IMR-90 (cell line): ENCODE data around the gene PBXIP1. TPM values are rescaled to one million over a fixed set of nuclear protein-coding genes. Genes with fewer than 3 reads are reported as not detected.

Experiments used
- ATAC-seq: fragments of 200-7000 bp; cut with Tn5 transposase; 2 replicates; pipeline ENCODE4 v1.9.1; 2020; ENCODE audit warnings: low read depth, mild to moderate bottlenecking, moderate library complexity
- BruUV-seq: library from RNA; stranded (reverse); fragments of 400-500 nt; replicated peaks from 2 replicates; lab custom pipeline; 2021; lab: Mats Ljungman, UMichigan
- CTCF ChIA-PET: fragments of 300-600 bp; formaldehyde crosslinking; extraction: SDS; loops from one replicate; lab custom pipeline; 2021; ENCODE audit warnings: antibody characterized with exemption; lab: Yijun Ruan, JAX
- POLR2A ChIA-PET: fragments of 300-600 bp; sonication (Branson Sonifier 250); formaldehyde crosslinking; loops from one replicate; lab custom pipeline; 2022; ENCODE audit warnings: antibody characterized with exemption; ENCODE audit not compliant: unreplicated experiment; lab: Charles Lee
- DNase-seq: peaks from one replicate; pipeline ENCODE4 v3.0.0; 2013
- H2AFZ ChIP-seq: replicated peaks from 2 replicates; pipeline ENCODE3; 2013; ENCODE audit warnings: low read length, mild to moderate bottlenecking; ENCODE audit not compliant: poor library complexity
- H2AK5ac ChIP-seq: 2 replicates; pipeline ENCODE4 v1.6.1; 2013; ENCODE audit warnings: low read depth, low read length, inconsistent platforms
- H2AK9ac ChIP-seq: replicated peaks from 2 replicates; pipeline ENCODE3; 2013; ENCODE audit warnings: mild to moderate bottlenecking, low read depth, low read length, moderate library complexity; ENCODE audit not compliant: poor library complexity
- H2BK120ac ChIP-seq: 2 replicates; pipeline ENCODE4 v1.6.1; 2013; ENCODE audit warnings: low read depth, low read length, inconsistent platforms
- H2BK15ac ChIP-seq: 3 replicates; pipeline ENCODE4 v1.6.1; 2013; ENCODE audit warnings: low read depth, low read length, inconsistent platforms
- H2BK20ac ChIP-seq: 2 replicates; pipeline ENCODE4 v1.6.1; 2013; ENCODE audit warnings: low read depth, mild to moderate bottlenecking, inconsistent platforms, low read length, moderate library complexity
- H2BK5ac ChIP-seq: 2 replicates; pipeline ENCODE4 v1.6.1; 2013; ENCODE audit warnings: mild to moderate bottlenecking, low read depth, low read length, inconsistent platforms; ENCODE audit not compliant: poor library complexity, severe bottlenecking
- H3K14ac ChIP-seq: replicated peaks from 2 replicates; pipeline ENCODE4 v1.6.1; 2013; ENCODE audit warnings: low read depth, low read length, inconsistent platforms
- H3K18ac ChIP-seq: 2 replicates; pipeline ENCODE4 v1.6.1; 2013; ENCODE audit warnings: low read depth, low read length, control low read depth
- H3K23ac ChIP-seq: 2 replicates; pipeline ENCODE4 v1.6.1; 2013; ENCODE audit warnings: low read depth, low read length, inconsistent platforms
- H3K27ac ChIP-seq: 2 replicates; pipeline ENCODE4 v1.5.1; 2013; ENCODE audit warnings: mild to moderate bottlenecking, control low read depth, low read length; ENCODE audit not compliant: insufficient read depth
- H3K27me3 ChIP-seq: 2 replicates; pipeline ENCODE4 v1.6.1; 2013; ENCODE audit warnings: low read length; ENCODE audit not compliant: control insufficient read depth, insufficient read depth
- H3K36me3 ChIP-seq: 2 replicates; pipeline ENCODE4 v1.6.1; 2013; ENCODE audit warnings: low read length, mixed read lengths; ENCODE audit not compliant: control insufficient read depth, insufficient read depth
- H3K4ac ChIP-seq: 2 replicates; pipeline ENCODE4 v1.6.1; 2013; ENCODE audit warnings: low read depth, low read length, inconsistent platforms
- H3K4me1 ChIP-seq: 2 replicates; pipeline ENCODE4 v1.6.1; 2013; ENCODE audit warnings: low read length, mixed read lengths; ENCODE audit not compliant: control insufficient read depth, insufficient read depth
- H3K4me2 ChIP-seq: 2 replicates; pipeline ENCODE4 v1.6.1; 2013; ENCODE audit warnings: low read depth, mild to moderate bottlenecking, control low read depth, low read length, moderate library complexity
- H3K4me3 ChIP-seq: 2 replicates; pipeline ENCODE4 v1.5.1; 2013; ENCODE audit warnings: low read depth, mild to moderate bottlenecking, control low read depth, low read length, moderate library complexity; ENCODE audit not compliant: insufficient read depth
- H3K56ac ChIP-seq: 2 replicates; pipeline ENCODE4 v1.6.1; 2013; ENCODE audit warnings: low read length, inconsistent platforms; ENCODE audit not compliant: insufficient read depth; ENCODE audit errors: extremely low read depth
- H3K79me1 ChIP-seq, 2 experiments: 2 replicates each; pipeline ENCODE4 v1.6.1; 2013; ENCODE audit warnings: low read length in 2 of 2, inconsistent platforms in 1 of 2, low read depth in 1 of 2
- H3K9ac ChIP-seq: 2 replicates; pipeline ENCODE4 v1.6.1; 2013; ENCODE audit warnings: low read depth, low read length, control low read depth
- H3K9me1 ChIP-seq: 2 replicates; pipeline ENCODE4 v1.6.1; 2013; ENCODE audit warnings: low read length, inconsistent platforms; ENCODE audit not compliant: insufficient read depth
- H3K9me3 ChIP-seq: 2 replicates; pipeline ENCODE4 v1.6.1; 2013; ENCODE audit warnings: low read length; ENCODE audit not compliant: control insufficient read depth, insufficient read depth
- H4K20me1 ChIP-seq: 2 replicates; pipeline ENCODE4 v1.6.1; 2013; ENCODE audit warnings: low read length, inconsistent platforms; ENCODE audit not compliant: insufficient read depth
- H4K5ac ChIP-seq: 2 replicates; pipeline ENCODE4 v1.6.1; 2013; ENCODE audit warnings: mild to moderate bottlenecking, low read depth, low read length, control low read depth
- H4K8ac ChIP-seq, 2 experiments: 2 replicates each; pipeline ENCODE4 v1.6.1; 2013; ENCODE audit warnings: low read depth in 2 of 2, low read length in 2 of 2, control low read depth in 1 of 2, inconsistent platforms in 1 of 2
- H4K91ac ChIP-seq: 2 replicates; pipeline ENCODE4 v1.6.1; 2013; ENCODE audit warnings: low read depth, low read length, inconsistent platforms; ENCODE audit not compliant: insufficient read depth
- BHLHE40 ChIP-seq: fragments of 150-350 bp; IDR thresholded peaks from 2 replicates; pipeline ENCODE4 v1.6.1; 2016; ENCODE audit warnings: mild to moderate bottlenecking, low read depth, low read length
- CEBPB ChIP-seq: IDR thresholded peaks from 2 replicates; pipeline ENCODE4 v1.6.1; 2012; ENCODE audit warnings: low read depth, low read length, improper control_type of control experiment
- CHD1 ChIP-seq: IDR thresholded peaks from 2 replicates; pipeline ENCODE4 v1.6.1; 2012; ENCODE audit warnings: low read depth, low read length, improper control_type of control experiment
- CTCF ChIP-seq: conservative IDR thresholded peaks from 2 replicates; pipeline ENCODE4 v1.5.1; 2012; ENCODE audit warnings: mild to moderate bottlenecking, low read depth, low read length, improper control_type of control experiment
- FOS ChIP-seq: fragments of 150-350 bp; IDR thresholded peaks from 2 replicates; pipeline ENCODE4 v1.6.1; 2016; ENCODE audit warnings: low read depth, low read length
- MAFK ChIP-seq: IDR thresholded peaks from 2 replicates; pipeline ENCODE4 v1.6.1; 2012; ENCODE audit warnings: low read depth, low read length, improper control_type of control experiment
- MAZ ChIP-seq: IDR thresholded peaks from 2 replicates; pipeline ENCODE4 v1.6.1; 2012; ENCODE audit warnings: low read depth, mild to moderate bottlenecking, low read length, improper control_type of control experiment, moderate library complexity, borderline replicate concordance
- MXI1 ChIP-seq: IDR thresholded peaks from 2 replicates; pipeline ENCODE4 v1.6.1; 2012; ENCODE audit warnings: low read depth, mild to moderate bottlenecking, low read length, moderate library complexity, borderline replicate concordance
- NFE2L2 ChIP-seq: fragments of 150-350 bp; IDR thresholded peaks from 2 replicates; pipeline ENCODE4 v1.6.1; 2016; ENCODE audit warnings: low read depth, mild to moderate bottlenecking, low read length
- POLR2A ChIP-seq: IDR thresholded peaks from 2 replicates; pipeline ENCODE4 v1.6.1; 2012; ENCODE audit warnings: mild to moderate bottlenecking, low read depth, low read length
- RAD21 ChIP-seq: IDR thresholded peaks from 2 replicates; pipeline ENCODE4 v1.6.1; 2012; ENCODE audit warnings: low read length, improper control_type of control experiment
- RCOR1 ChIP-seq: IDR thresholded peaks from 2 replicates; pipeline ENCODE4 v1.6.1; 2012; ENCODE audit warnings: mild to moderate bottlenecking, low read length, improper control_type of control experiment; ENCODE audit not compliant: insufficient replicate concordance
- RFX5 ChIP-seq: IDR thresholded peaks from 2 replicates; pipeline ENCODE4 v1.8.0; 2012; ENCODE audit warnings: low read depth, mild to moderate bottlenecking, low read length, moderate library complexity
- SMC3 ChIP-seq: fragments of 150-350 bp; IDR thresholded peaks from 2 replicates; pipeline ENCODE4 v1.6.1; 2016; ENCODE audit warnings: low read depth, mild to moderate bottlenecking, antibody characterized with exemption, low read length, moderate library complexity
- WGBS, 2 experiments: methylation state at CpG; one replicate each; pipeline versions ENCODE4 v1.1.5 to v1.1.7; 2013; ENCODE audit warnings: missing lambda C conversion rate in 2 of 2; ENCODE audit not compliant: insufficient read length in 1 of 2; ENCODE audit errors: extremely low coverage in 2 of 2; 5-methylcytosine and 5-hydroxymethylcytosine counted together
- dilution Hi-C: fragments of 300-500 bp; cut with HindIII; formaldehyde crosslinking; loops from one replicate; pipeline ENCODE4 v1.14.3; 2018; ENCODE audit warnings: low sequenced_read_pairs; ENCODE audit not compliant: unreplicated experiment
- in situ Hi-C: fragments of 300-500 bp; cut with MboI; formaldehyde crosslinking; loops from 3 replicates; pipeline ENCODE4 v1.14.3; 2019; ENCODE audit warnings: low sequenced_read_pairs, inconsistent platforms, mixed read lengths
- intact Hi-C: fragments of 100-400 bp; cut with micrococcal nuclease; formaldehyde crosslinking; loops from 2 replicates; pipeline ENCODE4 v1.10.0; 2022
- polyA plus RNA-seq, 3 experiments: library from polyadenylated mRNA; depleted of rRNA; stranded (reverse); fragments of >200 nt; gene quantifications; 2 replicates each; pipeline ENCODE4 v1.2.3, GENCODE V29; 2012; ENCODE audit warnings: low replicate concordance in 1 of 3
- total RNA-seq: library from RNA; depleted of rRNA; stranded (reverse); fragments of >200 nt; gene quantifications from 2 replicates; pipeline ENCODE4 v1.2.3, GENCODE V29; 2012
- TF ChIP-seq, protein P1 (sequence below): fragments of 150-350 bp; IDR thresholded peaks from 2 replicates; pipeline ENCODE4 v1.6.1; 2017; ENCODE audit warnings: mild to moderate bottlenecking, antibody characterized with exemption, low read length, low read depth
- TF ChIP-seq, protein P2 (sequence below): fragments of 150-350 bp; IDR thresholded peaks from 2 replicates; pipeline ENCODE4 v1.6.1; 2016; ENCODE audit warnings: low read depth, mild to moderate bottlenecking, low read length, moderate library complexity, borderline replicate concordance

PBXIP1 gene
- total and polyA plus RNA-seq, 2 of the 4 experiments (the other 2 are of a cell fraction) = 28.3 to 44.2 TPM

DNA sequence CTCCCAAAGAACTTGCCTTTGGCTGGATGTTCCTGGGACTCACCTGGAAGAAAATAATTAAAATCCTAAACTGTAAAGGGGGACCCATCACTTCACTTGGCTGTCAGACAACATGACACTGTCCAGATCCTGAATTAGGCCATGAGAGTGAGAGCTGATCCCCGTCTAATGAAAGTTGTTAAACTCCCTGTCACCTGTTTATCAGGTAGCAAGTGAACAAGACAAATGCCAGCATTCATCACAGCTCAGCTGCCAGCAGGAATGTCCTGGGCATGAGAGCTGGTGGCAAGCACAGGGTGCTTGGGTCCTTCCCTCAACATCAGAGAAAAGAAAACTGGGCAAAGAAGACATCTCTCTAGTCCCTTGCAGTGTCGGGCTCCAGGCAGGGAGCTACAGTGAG is 43.1 kb downstream of the PBXIP1 start:
- Histone ChIP-seq H3K14ac (no peak overlapping the region), H4K5ac (no peak overlapping the region), H3K18ac (no peak overlapping the region), H3K9me1 (no peaks in the 10 kb centered on the region), H3K9ac (no peak overlapping the region), H4K20me1 (no peaks in the 10 kb centered on the region), H2BK20ac (no peak overlapping the region), H3K56ac (no peak overlapping the region), H3K79me1 (no peaks in the 10 kb centered on the region), H4K8ac (no peak overlapping the region), H4K91ac (no peak overlapping the region), H3K36me3 (no peaks in the 10 kb centered on the region), H2AK9ac (no peak overlapping the region), H3K4ac (no peak overlapping the region), H3K27me3 (peaks cover 30% of the 10 kb centered on the region), H3K4me1 (no peaks in the 10 kb centered on the region), H2AK5ac (no peak overlapping the region), H2BK5ac (no peak overlapping the region), H3K23ac (no peak overlapping the region), H2AFZ (no peak overlapping the region), H3K4me3 (no peak overlapping the region), H3K4me2 (no peak overlapping the region), H3K27ac (no peak overlapping the region), H3K9me3 (peaks cover 15% of the 10 kb centered on the region), H2BK120ac (no peak overlapping the region), H2BK15ac (no peak overlapping the region)
- ATAC-seq (no peak), DNase-seq (no peak)
- ChIA-PET CTCF (no interaction called here), POLR2A (no interaction called here)
- in situ Hi-C loops (no loop called here), intact Hi-C loops (no loop called here), dilution Hi-C loops (no loop called here)
- no TSS peak for BruUV-seq
- TF ChIP-seq POLR2A = no peak
- TF ChIP-seq CHD1 = no peak
- no peak for TF ChIP-seq RCOR1
- TF ChIP-seq, protein P1, sequence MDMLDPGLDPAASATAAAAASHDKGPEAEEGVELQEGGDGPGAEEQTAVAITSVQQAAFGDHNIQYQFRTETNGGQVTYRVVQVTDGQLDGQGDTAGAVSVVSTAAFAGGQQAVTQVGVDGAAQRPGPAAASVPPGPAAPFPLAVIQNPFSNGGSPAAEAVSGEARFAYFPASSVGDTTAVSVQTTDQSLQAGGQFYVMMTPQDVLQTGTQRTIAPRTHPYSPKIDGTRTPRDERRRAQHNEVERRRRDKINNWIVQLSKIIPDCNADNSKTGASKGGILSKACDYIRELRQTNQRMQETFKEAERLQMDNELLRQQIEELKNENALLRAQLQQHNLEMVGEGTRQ = no peak
- TF ChIP-seq RAD21 = no peak
- no peak for TF ChIP-seq SMC3
- TF ChIP-seq MAFK = no peak
- TF ChIP-seq NFE2L2 = no peak
- no peak for TF ChIP-seq CTCF
- no peak for TF ChIP-seq MXI1
- TF ChIP-seq FOS = no peak
- TF ChIP-seq, protein P2, sequence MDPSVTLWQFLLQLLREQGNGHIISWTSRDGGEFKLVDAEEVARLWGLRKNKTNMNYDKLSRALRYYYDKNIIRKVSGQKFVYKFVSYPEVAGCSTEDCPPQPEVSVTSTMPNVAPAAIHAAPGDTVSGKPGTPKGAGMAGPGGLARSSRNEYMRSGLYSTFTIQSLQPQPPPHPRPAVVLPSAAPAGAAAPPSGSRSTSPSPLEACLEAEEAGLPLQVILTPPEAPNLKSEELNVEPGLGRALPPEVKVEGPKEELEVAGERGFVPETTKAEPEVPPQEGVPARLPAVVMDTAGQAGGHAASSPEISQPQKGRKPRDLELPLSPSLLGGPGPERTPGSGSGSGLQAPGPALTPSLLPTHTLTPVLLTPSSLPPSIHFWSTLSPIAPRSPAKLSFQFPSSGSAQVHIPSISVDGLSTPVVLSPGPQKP = no peak
- TF ChIP-seq MAZ = no peak
- no peak for TF ChIP-seq CEBPB
- TF ChIP-seq RFX5 = no peak
- TF ChIP-seq BHLHE40 = no peak
- no CpG with 5 or more reads among the region's 2 CpGs for WGBS, 2 experiments
